Measurements from ENCODE around the gene CIAO3.

DNA sequence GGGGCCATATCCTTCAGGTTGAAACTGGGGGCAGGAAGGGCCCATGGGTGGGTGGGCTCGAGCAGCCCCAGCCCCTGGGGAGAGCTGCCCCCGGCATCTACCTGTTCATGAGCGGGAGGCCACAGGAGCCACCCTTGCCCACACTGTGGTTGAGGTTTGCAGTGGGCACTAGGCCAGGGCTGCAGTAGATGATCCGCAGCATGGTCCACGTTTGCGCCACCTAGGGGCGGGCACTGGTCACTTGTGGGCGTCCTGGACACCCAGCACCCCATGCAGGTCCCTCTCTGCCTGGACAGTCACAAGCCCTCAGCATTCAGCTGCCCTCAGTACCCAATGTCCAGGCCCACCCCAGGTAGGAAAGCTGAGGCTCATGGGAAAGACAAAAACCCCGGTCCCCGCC is 54.8 kb downstream of the CIAO3 start:
- no peak for TF ChIP-seq POLR2A (IDR thresholded peaks at IDR 0.05; ENCODE audit: low read length)
- TF ChIP-seq GATA1 (IDR thresholded peaks at IDR 0.05; ENCODE audit: low read depth, low read length) = no peak
